Neural progenitor cell (in vitro differentiated cells): ENCODE results near the gene RSBN1L.

Experiments used
- CTCF ChIP-seq: fragments of 200-600 bp; sonication (generic); IDR thresholded peaks from 2 replicates; pipeline ENCODE4 v1.5.1; 2017; ENCODE audit warnings: antibody characterized with exemption, mild to moderate bottlenecking
- EZH2 ChIP-seq: fragments of 200-600 bp; sonication (generic); IDR thresholded peaks from 2 replicates; pipeline ENCODE4 v1.6.1; 2017; ENCODE audit warnings: antibody characterized with exemption, mild to moderate bottlenecking, moderate library complexity
- EZH2phosphoT487 ChIP-seq: fragments of 200-600 bp; sonication (generic); IDR thresholded peaks from 2 replicates; pipeline ENCODE4 v1.6.1; 2017; ENCODE audit warnings: antibody characterized with exemption

- TF ChIP-seq CTCF = no peak
- TF ChIP-seq EZH2phosphoT487 = no peak
- TF ChIP-seq EZH2 = no peak
Observed at GRCh38 chr7:77786741-77787140, 90.5 kb downstream of the RSBN1L start.
